K562 (cell line): ENCODE measurements around the gene SPATS2L. TPM values are rescaled to one million over a fixed set of nuclear protein-coding genes. Genes with fewer than 3 reads are reported as not detected.

Experiments used
- ATAC-seq: fragments of 200-7000 bp; cut with Tn5 transposase; 3 replicates; pipeline ENCODE4 v1.9.1; 2020; ENCODE audit warnings: moderate library complexity
- BruUV-seq: library from RNA; stranded (reverse); fragments of 400-500 nt; replicated peaks from 2 replicates; lab custom pipeline; 2021; lab: Mats Ljungman, UMichigan
- CTCF ChIA-PET: fragments of 300-600 bp; formaldehyde crosslinking; extraction: SDS; loops from one replicate; lab custom pipeline; 2021; ENCODE audit warnings: low intra/inter-chr PET ratio; lab: Yijun Ruan, JAX
- POLR2A ChIA-PET: fragments of 300-600, 350-650 bp; sonication (Branson Sonifier 250); formaldehyde crosslinking; extraction: SDS; loops from one replicate; lab custom pipeline; 2021; ENCODE audit warnings: antibody characterized with exemption, inconsistent platforms; lab: Yijun Ruan, JAX
- DNase-seq, 4 experiments: peaks; one replicate each; pipeline versions ENCODE4 v3.0.0 to v3.0.0-alpha.2; 2011 to 2018; ENCODE audit warnings: low spot score in 3 of 4, mixed read lengths in 3 of 4; ENCODE audit errors: extremely low read depth in 1 of 4
- FAIRE-seq: peaks from 2 replicates; lab custom pipeline; 2011; peaks lifted over from hg19 to GRCh38; lab: Jason Lieb, UNC
- H2AFZ ChIP-seq: 2 replicates; pipeline ENCODE4 v1.6.0; 2011; ENCODE audit warnings: low read depth, low read length, control low read depth, inconsistent platforms
- H3K27ac ChIP-seq: fragments of 200-600 bp; 3 replicates; pipeline ENCODE4 v1.8.0; 2011; ENCODE audit warnings: low read depth, mild to moderate bottlenecking, control low read depth, inconsistent platforms, low read length, moderate library complexity, mixed read lengths; ENCODE audit errors: extremely low read depth
- H3K27me3 ChIP-seq, 2 experiments: fragments of 300-600 bp in 1 of 2; 2 replicates in 1 of 2; 3 replicates in 1 of 2; pipeline versions ENCODE4 v1.6.0 to v1.8.0; 2011; ENCODE audit warnings: inconsistent platforms in 2 of 2, low read length in 2 of 2, mild to moderate bottlenecking in 1 of 2, mixed read lengths in 1 of 2, moderate library complexity in 1 of 2; ENCODE audit not compliant: control insufficient read depth in 2 of 2, insufficient read depth in 2 of 2
- H3K36me3 ChIP-seq: fragments of 300-600 bp; 3 replicates; pipeline ENCODE4 v1.8.0; 2011; ENCODE audit warnings: mild to moderate bottlenecking, low read length, inconsistent platforms; ENCODE audit not compliant: control insufficient read depth, insufficient read depth
- H3K4me1 ChIP-seq, 2 experiments: fragments of 200-600 bp in 1 of 2; replicated peaks in 1 of 2; 2 replicates in 1 of 2; 3 replicates in 1 of 2; pipeline versions ENCODE4 v1.5.1 to v1.8.0; 2011; ENCODE audit warnings: inconsistent platforms in 2 of 2, low read length in 2 of 2, mild to moderate bottlenecking in 1 of 2, mixed read lengths in 1 of 2, moderate library complexity in 1 of 2; ENCODE audit not compliant: control insufficient read depth in 2 of 2, insufficient read depth in 2 of 2
- H3K4me2 ChIP-seq: 2 replicates; pipeline ENCODE4 v1.6.1; 2011; ENCODE audit warnings: low read length, control low read depth, inconsistent platforms, mixed read lengths; ENCODE audit not compliant: insufficient read depth
- H3K4me3 ChIP-seq: fragments of 200-600 bp; sonication (generic), shearing (Covaris generic); 2 replicates; pipeline ENCODE4 v1.5.1; 2016; ENCODE audit warnings: control low read depth, inconsistent platforms
- H3K79me2 ChIP-seq: fragments of 200-600 bp; 3 replicates; pipeline ENCODE4 v1.8.0; 2011; ENCODE audit warnings: low read length, inconsistent platforms; ENCODE audit not compliant: control insufficient read depth, insufficient read depth
- H3K9ac ChIP-seq, 2 experiments: 2 replicates each; pipeline versions ENCODE4 v1.6.0 to v1.6.1; 2011; ENCODE audit warnings: low read depth in 2 of 2, low read length in 2 of 2, control low read depth in 1 of 2, inconsistent platforms in 1 of 2, mild to moderate bottlenecking in 1 of 2, mixed read lengths in 1 of 2; ENCODE audit not compliant: insufficient read depth in 1 of 2
- H3K9me1 ChIP-seq: one replicate; pipeline ENCODE4 v1.6.0; 2011; ENCODE audit warnings: inconsistent platforms, mild to moderate bottlenecking, low read length, moderate library complexity; ENCODE audit not compliant: control insufficient read depth, insufficient read depth
- H3K9me3 ChIP-seq: replicated peaks from 2 replicates; pipeline ENCODE4 v1.5.1; 2011; ENCODE audit warnings: low read depth, low read length, inconsistent platforms; ENCODE audit not compliant: control insufficient read depth, insufficient read depth
- H4K20me1 ChIP-seq: replicated peaks from 2 replicates; pipeline ENCODE4 v1.6.1; 2011; ENCODE audit warnings: low read length, inconsistent platforms, mixed read lengths; ENCODE audit not compliant: control insufficient read depth, insufficient read depth
- E4F1 ChIP-seq: fragments of 250-450 bp; sonication (Bioruptor Pico); IDR thresholded peaks from 2 replicates; pipeline ENCODE4 v1.5.0; 2021; ENCODE audit warnings: mild to moderate bottlenecking, borderline replicate concordance
- SMC3 ChIP-seq: conservative IDR thresholded peaks from 2 replicates; pipeline ENCODE4 v1.6.1; 2011; ENCODE audit warnings: low read depth, low read length, improper control_type of control experiment; ENCODE audit not compliant: insufficient read depth
- THRA ChIP-seq: fragments of 450-650 bp; IDR thresholded peaks from 2 replicates; pipeline ENCODE4 v1.6.1; 2017; ENCODE audit warnings: mild to moderate bottlenecking, moderate library complexity
- YBX1 ChIP-seq: fragments of 450-650 bp; IDR thresholded peaks from 2 replicates; pipeline ENCODE4 v1.7.1; 2016; ENCODE audit warnings: mild to moderate bottlenecking
- ZFPM2 ChIP-seq: fragments of 250-450 bp; sonication (Bioruptor Pico); IDR thresholded peaks from 2 replicates; pipeline ENCODE4 v1.5.1; 2022; ENCODE audit warnings: mild to moderate bottlenecking
- ZNF707 ChIP-seq: fragments of 250-450 bp; sonication (Bioruptor Pico); conservative IDR thresholded peaks from 2 replicates; pipeline ENCODE4 v1.8.0; 2022; ENCODE audit warnings: inconsistent platforms, mild to moderate bottlenecking, moderate library complexity
- WGBS: fragments of 100-300 bp; shearing (Covaris generic); methylation state at CpG from one replicate; pipeline ENCODE4 v1.1.6; 2016; ENCODE audit warnings: low coverage, mixed read lengths; ENCODE audit not compliant: insufficient coverage; ENCODE audit errors: missing lambda C conversion rate; 5-methylcytosine and 5-hydroxymethylcytosine counted together
- in situ Hi-C: fragments of 300-500 bp; cut with MboI; formaldehyde crosslinking; loops from 4 replicates; pipeline ENCODE4 v1.15.0; 2018; ENCODE audit warnings: inconsistent platforms, mixed read lengths
- intact Hi-C: fragments of 100-400 bp; cut with micrococcal nuclease; formaldehyde crosslinking; loops from 2 replicates; pipeline ENCODE4 v1.14.2; 2022
- polyA plus RNA-seq, 8 experiments: library from polyadenylated mRNA; depleted of rRNA in 4 of 8; stranded (reverse) in 5 of 8; unstranded in 3 of 8; fragments of >200 nt; fragmentation: Nextera tagmentation in 2 of 8; fragmentation: Illumina TruSeq in 1 of 8; extraction: Ambion mirVana in 2 of 8; extraction: Trizol in 1 of 8; gene quantifications; 2 replicates each; pipeline versions ENCODE4 v1.2.1 to v1.2.3, GENCODE V29; 2011 to 2014; ENCODE audit warnings: inconsistent platforms in 1 of 8, missing spikeins in 1 of 8
- total RNA-seq, 7 experiments: library from RNA; depleted of rRNA in 6 of 7; stranded (reverse); fragments of >200 nt in 6 of 7; fragmentation: Illumina TruSeq in 2 of 7; extraction: Trizol in 2 of 7; gene quantifications; 2 replicates each; pipeline versions ENCODE4 v1.2.1 to v1.2.3, GENCODE V29; 2011 to 2021; ENCODE audit warnings: low replicate concordance in 1 of 7

Gene SPATS2L
- total and polyA plus RNA-seq, 9 of the 15 experiments (the other 6 are each of a cell fraction or from before 2014, with no cell fraction given), result 11.3 to 41.5 (median 24.9) TPM

- POLR2A ChIA-PET, result no interaction called here
- no peaks in the 10 kb centered on the region for H4K20me1 ChIP-seq
- in situ Hi-C loops (no loop called here), intact Hi-C loops (no loop called here)
- H3K4me2 ChIP-seq, result no peak overlapping the region
- BruUV-seq, result no TSS peak
- FAIRE-seq (no peak), ATAC-seq (no peak), DNase-seq (no peak)
- H3K79me2 ChIP-seq, result peaks cover 5% of the 10 kb centered on the region; the same call in 1 of the 3 replicates
- TF ChIP-seq YBX1, result no peak
- TF ChIP-seq THRA, result no peak
- no peak for TF ChIP-seq E4F1 (CRISPR knock-in tag)
- TF ChIP-seq ZFPM2 (CRISPR knock-in tag), result no peak
- no peak for TF ChIP-seq ZNF707 (CRISPR knock-in tag)
- TF ChIP-seq SMC3, result no peak
- H3K4me1 ChIP-seq, result peaks cover 5 to 15% of the 10 kb centered on the region in 2 experiments; a peak in 4 of 5 replicates
- H3K27me3 ChIP-seq, result no peaks in the 10 kb centered on the region
- no peak overlapping the region for H2AFZ ChIP-seq
- 25% methylated on average over 3 of the region's 4 CpGs for WGBS
- CTCF ChIA-PET, result no interaction called here
- no peak overlapping the region for H3K4me3 ChIP-seq
- no peaks in the 10 kb centered on the region for H3K36me3 ChIP-seq
- no peak overlapping the region for H3K27ac ChIP-seq
- no peak overlapping the region for H3K9ac ChIP-seq
- H3K9me3 ChIP-seq, result no peaks in the 10 kb centered on the region
- no peaks in the 10 kb centered on the region for H3K9me1 ChIP-seq
These were observed 13.2 kb downstream of the SPATS2L start for GRCh38 chr2:200319548-200320337.
